Right atrium auricular region (tissue), 2 donors: ENCODE measurements around the gene GMDS. TPM values are rescaled to one million over a fixed set of nuclear protein-coding genes. Genes with fewer than 3 reads are reported as not detected.
"Not testable (repeated sequence)": the region's sequence is repeated elsewhere in the genome, so short reads cannot be mapped to it uniquely, and the experiment has no call there.

Experiments used
- DNase-seq: peaks from one replicate; pipeline ENCODE4 v3.0.0-alpha.2; 2019; ENCODE audit warnings: low spot score
- H3K27ac ChIP-seq, 2 donors: fragments of 200-600 bp; sonication (generic); 1 replicate in 1 of 2; 2 replicates in 1 of 2; pipeline ENCODE4 v1.5.1; 2016 to 2019
- H3K27me3 ChIP-seq, 2 donors: fragments of 200-600 bp; sonication (generic); one replicate each; pipeline versions ENCODE4 v1.5.1 to v1.6.0; 2017 to 2019
- H3K36me3 ChIP-seq: fragments of 200-600 bp; sonication (generic); one replicate; pipeline ENCODE4 v1.5.1; 2016
- H3K4me1 ChIP-seq, 2 donors: fragments of 200-600 bp; sonication (generic); one replicate each; pipeline versions ENCODE4 v1.5.1 to v1.6.0; 2017 to 2019
- H3K4me3 ChIP-seq, 2 donors: fragments of 200-600 bp; sonication (generic); 1 replicate in 1 of 2; 2 replicates in 1 of 2; pipeline ENCODE4 v1.5.1; 2017 to 2019; ENCODE audit warnings: mild to moderate bottlenecking in 1 of 2, moderate library complexity in 1 of 2
- H3K9me3 ChIP-seq, 2 donors: fragments of 200-600 bp; sonication (generic); one replicate each; pipeline ENCODE4 v1.5.1; 2019
- total RNA-seq, 2 donors: library from RNA; depleted of rRNA; stranded (reverse); fragments of >200 nt; gene quantifications; one replicate each; pipeline ENCODE4 v1.1.0, GENCODE V29; 2016
- TF ChIP-seq, protein P1 (sequence below), 2 donors: fragments of 200-600 bp; sonication (generic); IDR thresholded peaks; one replicate each; pipeline ENCODE4 v1.5.1; 2019; ENCODE audit warnings: antibody characterized with exemption in 2 of 2

The GMDS gene
- total RNA-seq, 2 donors from 2014 or later: 11.1 to 11.8 TPM

DNA sequence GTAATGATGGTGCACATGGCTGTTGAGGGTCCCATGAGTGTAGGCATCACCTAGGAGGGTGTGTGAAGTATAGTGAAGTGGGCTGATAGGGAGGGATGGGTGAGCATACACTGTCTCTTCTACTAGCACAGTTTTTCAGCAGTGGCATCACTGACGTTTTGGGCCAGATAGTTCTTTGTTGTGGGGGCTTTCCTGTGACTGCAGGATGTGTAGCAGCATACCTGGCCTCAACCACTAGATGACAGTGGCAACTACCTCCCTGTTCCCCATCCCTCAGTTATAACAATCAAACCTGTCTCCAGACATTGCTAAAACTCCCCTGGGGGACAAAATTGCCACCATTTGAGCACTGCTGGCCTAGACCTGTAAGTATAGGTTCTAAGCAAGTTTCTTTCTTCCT lies 396.7 kb downstream of the GMDS start:
- no peaks in the 10 kb centered on the region for H3K27me3 ChIP-seq
- no peak overlapping the region for H3K27ac ChIP-seq
- H3K9me3 ChIP-seq: no peaks in the 10 kb centered on the region
- H3K36me3 ChIP-seq: no peaks in the 10 kb centered on the region
- no peak overlapping the region for H3K4me3 ChIP-seq
- no peak for DNase-seq
- no peaks in the 10 kb centered on the region for H3K4me1 ChIP-seq
- TF ChIP-seq, protein P1, sequence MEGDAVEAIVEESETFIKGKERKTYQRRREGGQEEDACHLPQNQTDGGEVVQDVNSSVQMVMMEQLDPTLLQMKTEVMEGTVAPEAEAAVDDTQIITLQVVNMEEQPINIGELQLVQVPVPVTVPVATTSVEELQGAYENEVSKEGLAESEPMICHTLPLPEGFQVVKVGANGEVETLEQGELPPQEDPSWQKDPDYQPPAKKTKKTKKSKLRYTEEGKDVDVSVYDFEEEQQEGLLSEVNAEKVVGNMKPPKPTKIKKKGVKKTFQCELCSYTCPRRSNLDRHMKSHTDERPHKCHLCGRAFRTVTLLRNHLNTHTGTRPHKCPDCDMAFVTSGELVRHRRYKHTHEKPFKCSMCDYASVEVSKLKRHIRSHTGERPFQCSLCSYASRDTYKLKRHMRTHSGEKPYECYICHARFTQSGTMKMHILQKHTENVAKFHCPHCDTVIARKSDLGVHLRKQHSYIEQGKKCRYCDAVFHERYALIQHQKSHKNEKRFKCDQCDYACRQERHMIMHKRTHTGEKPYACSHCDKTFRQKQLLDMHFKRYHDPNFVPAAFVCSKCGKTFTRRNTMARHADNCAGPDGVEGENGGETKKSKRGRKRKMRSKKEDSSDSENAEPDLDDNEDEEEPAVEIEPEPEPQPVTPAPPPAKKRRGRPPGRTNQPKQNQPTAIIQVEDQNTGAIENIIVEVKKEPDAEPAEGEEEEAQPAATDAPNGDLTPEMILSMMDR (IDR thresholded peaks at IDR 0.05): no peak

DNA sequence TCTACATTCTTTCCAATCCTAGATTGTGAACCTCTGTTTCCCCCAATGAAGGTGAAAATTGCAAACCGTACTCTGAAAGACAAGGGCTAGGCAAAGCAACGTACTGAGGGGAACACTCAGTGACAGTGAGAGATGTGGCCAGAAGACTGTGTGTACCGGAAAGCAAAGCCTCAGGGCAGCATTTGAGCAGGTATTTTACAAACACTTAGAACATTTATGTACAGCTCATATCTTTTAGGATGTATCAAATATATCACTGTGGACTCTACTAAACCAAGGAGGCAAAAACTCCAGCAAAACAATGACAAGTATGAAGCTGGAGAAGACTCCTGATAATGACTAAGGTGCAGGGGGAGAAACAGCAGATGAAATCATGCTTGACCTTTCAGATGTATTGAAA lies 398.8 kb downstream of the GMDS start:
- Histone ChIP-seq H3K4me3 (no peak overlapping the region), H3K4me1 (no peaks in the 10 kb centered on the region), H3K36me3 (no peaks in the 10 kb centered on the region), H3K27ac (no peak overlapping the region), H3K27me3 (no peaks in the 10 kb centered on the region), H3K9me3 (no peaks in the 10 kb centered on the region)
- TF ChIP-seq, protein P1 (IDR thresholded peaks at IDR 0.05): no peak
- DNase-seq: no peak

DNA sequence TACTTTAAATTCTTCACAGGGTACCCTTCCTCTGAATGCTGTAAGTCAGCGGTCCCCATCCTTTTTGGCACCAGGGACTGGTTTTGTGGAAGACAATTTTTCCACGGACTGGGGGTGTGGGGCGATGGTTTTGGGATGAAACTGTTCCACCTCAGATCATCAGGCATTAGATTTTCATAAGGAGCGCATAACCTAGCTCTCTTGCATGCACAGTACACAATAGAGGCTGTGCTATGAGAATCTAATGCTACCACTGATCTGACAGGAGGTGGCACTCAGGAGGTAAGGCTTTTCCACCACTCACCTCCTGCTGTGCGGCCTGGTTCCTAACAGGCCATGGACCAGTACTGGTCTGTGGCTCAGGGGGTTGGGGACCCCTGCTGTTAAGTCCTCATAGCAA lies 399.9 kb downstream of the GMDS start:
- H3K36me3 ChIP-seq, H3K27ac ChIP-seq, H3K27me3 ChIP-seq, H3K4me1 ChIP-seq, DNase-seq, H3K9me3 ChIP-seq, H3K4me3 ChIP-seq: not testable (repeated sequence)

DNA sequence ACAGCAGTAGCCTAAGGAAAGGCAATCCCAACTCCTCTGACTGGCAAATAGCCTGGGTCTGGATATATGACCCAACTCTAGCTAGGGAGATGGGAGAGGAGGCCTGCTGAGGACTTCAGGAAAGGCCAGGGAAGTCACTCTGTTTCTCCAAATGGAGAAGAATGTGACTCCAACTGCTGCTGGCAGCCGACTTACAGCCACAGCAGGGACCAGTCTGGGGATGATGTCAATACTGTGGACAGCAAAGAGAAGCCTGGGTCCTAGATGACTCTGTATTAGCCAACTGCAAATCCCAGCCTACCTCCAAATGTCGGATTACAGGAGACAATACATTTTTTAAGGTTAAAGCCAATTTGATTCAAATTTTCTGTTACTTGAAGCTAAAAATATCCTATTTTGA lies 403.1 kb downstream of the GMDS start:
- no peaks in the 10 kb centered on the region for H3K9me3 ChIP-seq
- H3K4me1 ChIP-seq: no peaks in the 10 kb centered on the region
- DNase-seq: no peak
- TF ChIP-seq, protein P1 (IDR thresholded peaks at IDR 0.05): no peak
- no peak overlapping the region for H3K27ac ChIP-seq
- H3K36me3 ChIP-seq: no peaks in the 10 kb centered on the region
- H3K27me3 ChIP-seq: no peaks in the 10 kb centered on the region
- H3K4me3 ChIP-seq: no peak overlapping the region

DNA sequence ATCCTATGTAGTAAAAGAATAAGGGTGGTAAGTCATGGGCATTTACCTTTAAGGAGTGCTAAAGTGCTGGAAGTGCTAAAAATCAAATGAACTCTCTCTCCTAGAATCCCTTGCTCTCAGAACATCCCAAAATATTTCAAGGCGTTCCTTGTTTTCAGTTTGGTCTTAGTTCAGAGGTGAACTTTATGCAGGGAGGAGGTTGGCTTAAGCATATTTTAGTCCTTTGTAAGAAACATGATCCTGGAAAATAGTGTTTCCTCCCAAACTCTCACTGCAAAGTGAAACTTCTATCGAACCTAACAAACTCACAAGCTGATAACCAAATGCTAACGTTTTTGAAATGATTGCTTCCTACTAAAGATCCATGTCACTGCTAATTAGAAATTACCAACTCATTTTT lies 404.3 kb downstream of the GMDS start:
- no peak overlapping the region for H3K4me3 ChIP-seq
- no peak overlapping the region for H3K27ac ChIP-seq
- TF ChIP-seq, protein P1 (IDR thresholded peaks at IDR 0.05): no peak

DNA sequence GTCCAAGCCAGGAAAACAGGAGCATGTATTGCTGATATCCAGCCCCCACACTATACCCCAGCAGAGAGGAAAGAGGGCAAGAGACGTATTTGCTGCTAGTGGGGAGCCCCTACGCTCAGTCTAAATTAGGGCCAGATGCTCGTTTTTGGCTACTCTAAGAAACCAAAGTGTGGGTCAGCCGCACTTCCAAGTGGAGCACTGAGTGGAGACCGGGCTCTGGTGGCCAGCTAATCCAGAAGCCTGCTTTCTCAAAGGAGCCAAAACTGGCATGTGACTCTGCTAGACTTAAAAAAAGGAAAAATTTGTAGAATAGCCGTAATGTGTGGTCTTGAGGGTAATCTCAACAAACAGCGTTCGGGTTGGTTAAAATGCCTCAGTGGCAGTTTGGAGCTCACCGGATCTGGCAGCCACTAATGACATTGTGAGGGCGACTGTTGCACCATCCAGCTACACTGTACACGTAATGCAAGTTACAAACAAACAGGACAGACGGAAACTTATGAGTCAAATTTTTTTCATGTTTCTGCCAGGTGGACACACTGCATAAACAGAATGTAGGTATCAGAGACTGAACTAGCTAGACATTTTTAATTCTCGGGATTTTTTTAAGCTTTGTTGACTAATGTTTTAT lies 404.8 kb downstream of the GMDS start:
- H3K36me3 ChIP-seq: no peaks in the 10 kb centered on the region
- H3K4me1 ChIP-seq: no peaks in the 10 kb centered on the region
- H3K4me3 ChIP-seq: no peak overlapping the region
- H3K27ac ChIP-seq: no peak overlapping the region
- no peaks in the 10 kb centered on the region for H3K27me3 ChIP-seq
- DNase-seq: no peak
- no peaks in the 10 kb centered on the region for H3K9me3 ChIP-seq
- TF ChIP-seq, protein P1 (IDR thresholded peaks at IDR 0.05): no peak

More for the DNA sequence above, 404.3 kb downstream of the GMDS start:
- H3K4me1 ChIP-seq: no peaks in the 10 kb centered on the region
- no peaks in the 10 kb centered on the region for H3K36me3 ChIP-seq
- no peak for DNase-seq
- no peaks in the 10 kb centered on the region for H3K9me3 ChIP-seq
- no peaks in the 10 kb centered on the region for H3K27me3 ChIP-seq
